COR-L47 (cell line): Measurements from ENCODE around the gene TSHR.

Source experiments
- DNase-seq: peaks from one replicate; lab custom pipeline; 2025; lab: John Stamatoyannopoulos, UW

The TSHR gene

GRCh38 chr14:81178063-81178462 lies 222.6 kb downstream of the TSHR start:
- DNase-seq, result no peak

- DNase-seq, result no peak
Observed at GRCh38 chr14:81179631-81180030, 224.2 kb downstream of the TSHR start.

DNA sequence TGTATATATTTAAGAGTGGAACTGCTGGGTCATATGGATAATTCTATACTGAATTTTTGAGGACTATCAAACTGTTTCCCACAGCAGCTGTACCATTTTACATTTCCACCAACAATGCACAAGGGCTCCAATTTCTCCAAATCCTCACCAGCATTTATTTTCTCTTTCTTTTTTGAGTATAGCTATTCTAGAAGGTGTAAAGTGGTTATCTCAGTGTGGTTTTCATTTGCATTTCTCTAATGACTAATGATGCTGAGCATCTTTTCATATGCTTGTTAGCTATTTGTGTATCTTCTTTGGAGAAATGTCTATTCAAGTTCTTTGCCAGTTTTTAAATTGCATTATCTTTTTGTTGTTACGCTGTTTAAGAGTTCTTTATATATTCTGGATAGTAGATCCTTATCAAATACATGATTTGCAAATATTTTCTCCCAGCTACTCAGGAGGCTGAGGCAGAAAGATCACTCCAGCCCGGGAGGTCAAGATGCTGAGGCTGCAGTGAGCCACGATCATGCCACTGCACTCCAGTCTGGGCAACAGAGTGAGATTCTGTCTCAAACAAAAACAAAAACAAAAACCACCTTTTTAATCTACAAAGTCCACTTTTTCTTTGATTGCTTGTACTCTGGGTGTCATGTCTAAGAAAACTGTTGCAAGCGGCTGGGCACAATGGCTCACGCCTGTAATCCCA lies 232.6 kb downstream of the TSHR start:
- no peak for DNase-seq

- no peak for DNase-seq
Observed at GRCh38 chr14:81192594-81192993, 237.2 kb downstream of the TSHR start.

DNA sequence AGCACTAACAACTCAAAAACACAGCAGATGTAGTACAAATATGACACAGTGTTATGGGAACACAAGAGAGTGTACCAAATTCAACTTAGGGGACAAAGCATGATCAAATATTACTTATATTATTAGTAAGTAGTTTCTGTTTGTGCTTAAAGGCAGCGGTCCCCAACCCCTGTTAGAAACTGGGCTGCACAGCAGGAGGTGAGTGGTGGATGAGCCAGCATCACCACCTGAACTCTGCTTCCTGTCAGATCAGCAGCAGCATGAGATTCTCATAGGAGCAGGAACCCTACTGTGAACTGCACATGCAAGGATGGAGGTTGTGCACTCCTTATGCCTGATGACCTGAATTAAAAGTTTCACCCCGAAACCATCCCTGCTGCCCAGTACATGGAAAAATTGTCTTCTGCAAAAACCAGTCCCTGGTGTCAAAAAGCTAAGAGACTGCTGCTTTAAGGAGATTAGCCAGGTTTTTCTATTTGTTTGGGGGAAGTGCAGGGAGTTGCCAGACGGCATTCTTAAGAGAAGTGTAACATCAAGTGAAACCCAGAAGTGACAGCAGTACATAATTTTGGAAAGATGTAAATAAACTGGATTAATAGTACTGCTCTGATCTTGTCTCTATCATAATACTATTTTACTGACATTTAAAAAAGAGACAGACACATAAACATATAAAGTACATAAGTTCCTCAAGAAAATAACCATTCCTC lies 238.7 kb downstream of the TSHR start:
- no peak for DNase-seq
